GM12872 (cell line): Measurements from ENCODE around the gene GSE1.

Experiments used
- CTCF ChIP-seq: IDR thresholded peaks from 3 replicates; pipeline ENCODE4 v1.5.1; 2011; ENCODE audit warnings: low read depth, mild to moderate bottlenecking, low read length, moderate library complexity; ENCODE audit not compliant: insufficient read depth

Gene GSE1

DNA sequence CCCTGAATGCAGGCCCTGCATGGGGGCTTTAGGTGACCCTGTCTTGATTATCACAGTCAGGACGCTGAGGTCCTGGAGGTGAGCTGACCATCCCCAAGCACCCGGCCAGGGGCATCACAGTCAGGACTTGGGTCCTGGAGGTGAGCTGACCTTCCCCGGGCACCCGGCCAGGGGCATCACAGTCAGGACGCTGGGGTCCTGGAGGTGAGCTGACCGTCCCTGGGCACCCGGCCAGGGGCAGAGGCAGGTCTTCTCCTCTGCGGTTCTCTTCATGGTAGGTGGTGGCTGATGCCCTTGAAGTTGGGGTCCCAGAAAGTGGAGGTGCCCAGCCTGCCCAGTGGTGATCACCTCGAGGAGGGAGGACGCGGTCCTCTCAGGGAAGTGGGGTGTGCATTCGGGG is 36.2 kb upstream of the GSE1 start:
- TF ChIP-seq CTCF: no peak

DNA sequence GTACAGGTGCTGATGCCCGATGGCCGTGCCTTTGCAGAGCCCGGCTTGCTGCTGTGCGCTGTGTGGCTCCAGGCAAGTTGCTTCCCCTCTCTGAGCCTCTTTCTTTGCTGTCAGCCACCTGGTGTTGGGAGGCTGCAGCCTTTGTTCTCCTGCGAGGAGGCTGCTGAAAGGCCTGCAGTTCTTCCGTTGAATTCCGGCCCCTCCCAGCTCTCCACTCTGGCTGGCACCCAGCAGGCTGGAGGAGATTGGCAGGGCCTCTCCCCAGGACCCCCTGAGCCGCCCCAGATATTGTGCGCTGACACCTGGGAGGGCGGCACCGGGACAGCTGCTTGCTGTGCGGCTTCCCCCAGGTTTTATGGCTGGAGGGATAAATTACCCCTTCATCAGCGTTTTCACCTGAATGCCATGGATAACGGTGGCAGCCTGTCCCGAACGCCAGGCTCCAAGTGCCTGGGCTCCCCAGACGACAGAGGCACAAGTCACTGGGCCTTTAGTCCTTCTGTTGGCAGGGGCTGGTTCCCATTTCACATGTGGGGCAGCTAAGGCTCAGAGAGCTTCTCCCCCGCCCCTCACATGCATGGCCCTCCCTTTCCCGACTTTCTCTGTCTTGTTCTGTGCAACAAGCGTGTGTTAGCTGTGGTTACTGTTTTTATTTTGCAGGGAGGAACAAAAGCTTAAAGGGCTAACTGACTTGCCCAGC is 35.1 kb upstream of the GSE1 start:
- TF ChIP-seq CTCF: no peak

GRCh38 chr16:85578599-85578948 is 34.5 kb upstream of the GSE1 start:
- no peak for TF ChIP-seq CTCF

- no peak for TF ChIP-seq CTCF
These were observed 33.9 kb upstream of the GSE1 start for GRCh38 chr16:85579191-85579590.

DNA sequence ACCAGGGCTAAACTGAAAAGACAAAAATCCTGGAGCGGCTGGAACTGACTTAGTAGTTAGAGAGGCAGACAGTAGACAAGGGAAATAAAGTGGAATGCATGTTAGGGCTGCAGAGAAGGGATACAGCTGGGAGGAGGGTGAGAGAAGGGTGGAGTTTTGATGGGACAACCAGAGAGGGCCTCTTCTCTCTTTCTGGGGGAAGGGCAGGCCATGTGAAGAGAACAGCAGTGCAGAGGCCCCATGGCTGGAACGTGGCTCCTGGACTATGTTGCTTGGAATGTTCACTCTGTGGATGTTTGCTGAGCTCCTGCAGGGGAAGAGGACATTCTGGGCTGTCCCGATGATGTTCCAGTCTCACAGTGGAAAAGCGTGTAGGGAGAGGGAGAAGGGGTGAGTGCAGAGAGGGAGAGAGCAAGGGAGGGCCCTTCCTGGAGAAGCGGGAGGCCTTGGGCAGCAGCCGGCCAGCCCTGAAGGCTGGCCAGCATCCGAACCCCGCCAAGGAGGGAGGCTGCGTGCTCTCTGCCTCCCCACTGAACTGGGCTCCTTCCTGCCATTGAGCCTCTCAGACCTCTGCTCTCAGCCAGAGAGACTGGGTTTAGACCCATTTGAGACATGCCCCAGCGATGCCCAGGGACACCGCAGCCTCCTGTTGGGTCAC is 33.1 kb upstream of the GSE1 start:
- no peak for TF ChIP-seq CTCF

- no peak for TF ChIP-seq CTCF
These were observed 32.4 kb upstream of the GSE1 start for GRCh38 chr16:85580684-85581083.

DNA sequence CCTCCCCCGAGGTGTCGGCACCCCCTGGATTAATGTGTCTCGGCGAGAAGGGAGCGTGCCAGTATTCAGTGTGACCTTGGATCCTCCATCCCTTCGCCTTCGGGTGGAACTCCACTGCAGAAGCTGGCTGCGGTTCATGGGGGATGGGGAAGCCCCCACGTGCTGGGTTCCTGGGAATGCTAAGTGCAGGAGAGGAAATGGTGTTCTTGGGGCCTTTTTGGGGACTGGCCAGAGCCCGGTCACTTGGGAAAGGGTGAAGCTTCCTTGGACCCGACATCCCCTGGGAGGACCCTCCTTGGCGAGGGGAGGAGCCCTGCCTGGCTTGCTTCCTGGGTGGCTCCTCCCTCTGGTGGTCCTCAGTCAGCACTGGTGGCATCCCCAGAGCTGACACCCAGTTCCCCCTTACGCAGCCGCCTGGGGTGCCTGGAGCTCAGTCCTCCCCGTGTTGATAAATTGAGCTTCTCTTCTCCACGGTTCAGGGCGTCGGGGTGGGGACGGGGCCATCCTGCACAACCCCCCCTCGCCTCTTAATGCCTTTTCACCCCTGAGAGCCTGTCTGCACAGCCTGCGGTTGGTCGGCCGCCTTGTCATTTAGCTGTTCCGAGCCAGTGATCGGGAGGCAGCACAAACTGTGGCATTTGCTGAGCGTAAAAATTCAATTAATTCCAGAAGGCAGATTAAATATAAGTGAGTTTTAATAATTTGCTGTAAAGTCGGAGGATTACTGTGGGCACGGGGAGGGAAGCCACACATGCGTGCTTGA is 30.7 kb upstream of the GSE1 start:
- TF ChIP-seq CTCF: no peak
